Activated CD8-positive, alpha-beta T cell treated with anti-CD3 and anti-CD28 coated beads for 36 hours (primary cell): ENCODE data around the gene HARBI1. TPM values are rescaled to one million over a fixed set of nuclear protein-coding genes. Genes with fewer than 3 reads are reported as not detected.

Experiments
- ATAC-seq: fragments of 200-7000 bp; cut with Tn5 transposase; one replicate; pipeline ENCODE4 v1.10.0; 2021; ENCODE audit warnings: mild to moderate bottlenecking, moderate library complexity
- CTCF ChIA-PET: fragments of 350-600 bp; sonication (Branson Sonifier 250); formaldehyde crosslinking; loops from one replicate; lab custom pipeline; 2021; ENCODE audit warnings: antibody characterized with exemption; lab: Charles Lee
- POLR2A ChIA-PET: fragments of 350-600 bp; sonication (Branson Sonifier 250); formaldehyde crosslinking; loops from one replicate; lab custom pipeline; 2021; ENCODE audit warnings: antibody characterized with exemption; lab: Charles Lee
- DNase-seq: peaks from one replicate; pipeline ENCODE4 v3.0.0-alpha.2; 2020
- H3K27ac Mint-ChIP-seq: one replicate; pipeline ENCODE4 v1.8.0; 2021; ENCODE audit warnings: mild to moderate bottlenecking, mixed read lengths
- H3K27me3 Mint-ChIP-seq: one replicate; pipeline ENCODE4 v1.8.0; 2021; ENCODE audit warnings: mixed read lengths
- H3K36me3 Mint-ChIP-seq: one replicate; pipeline ENCODE4 v1.8.0; 2021; ENCODE audit warnings: low read depth, mixed read lengths
- H3K4me1 Mint-ChIP-seq: one replicate; pipeline ENCODE4 v1.8.0; 2021; ENCODE audit warnings: low read depth, mixed read lengths
- H3K4me3 Mint-ChIP-seq: one replicate; pipeline ENCODE4 v1.8.0; 2021; ENCODE audit warnings: mild to moderate bottlenecking, moderate library complexity, mixed read lengths
- H3K9me3 Mint-ChIP-seq: one replicate; pipeline ENCODE4 v1.8.0; 2021; ENCODE audit warnings: mixed read lengths
- intact Hi-C: fragments of 100-400 bp; cut with micrococcal nuclease; formaldehyde crosslinking; loops from one replicate; pipeline ENCODE4 v1.10.0; 2022
- total RNA-seq, 2 experiments: library from RNA; stranded (reverse); gene quantifications; one replicate each; pipeline ENCODE4 v1.2.3, GENCODE V29; 2021
- TF ChIP-seq, protein P1 (sequence below): fragments of 200-600 bp; IDR thresholded peaks from one replicate; pipeline ENCODE4 v1.8.0; 2022; ENCODE audit warnings: antibody characterized with exemption, mild to moderate bottlenecking

The HARBI1 gene
- total RNA-seq, 2 experiments from 2014 or later = 3.1 to 3.3 TPM

DNA sequence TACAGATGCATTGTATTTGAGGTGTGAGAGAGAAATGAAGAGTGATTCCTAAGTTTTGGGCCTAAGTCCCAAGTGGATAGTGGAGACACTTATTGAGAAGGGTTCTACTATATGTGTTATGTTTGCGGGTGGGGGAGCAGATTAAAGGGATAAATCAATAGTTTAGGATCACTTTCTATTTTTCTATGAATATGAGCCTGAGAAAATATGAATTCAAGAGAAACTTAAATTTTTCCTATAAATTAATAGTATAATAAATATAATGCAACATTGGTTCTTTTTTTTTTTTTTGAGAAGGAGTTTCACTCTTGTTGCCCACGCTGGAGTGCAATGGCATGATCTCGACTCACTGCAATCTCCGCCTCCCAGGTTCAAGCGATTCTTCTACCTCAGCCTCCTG, 54.5 kb downstream of the HARBI1 start:
- ATAC-seq = no peak
- POLR2A ChIA-PET = no interaction called here

GRCh38 chr11:46560300-46560991, 56.6 kb downstream of the HARBI1 start:
- peak overlapping the region; percentile 76 for H3K4me3 Mint-ChIP-seq
- TF ChIP-seq, protein P1, sequence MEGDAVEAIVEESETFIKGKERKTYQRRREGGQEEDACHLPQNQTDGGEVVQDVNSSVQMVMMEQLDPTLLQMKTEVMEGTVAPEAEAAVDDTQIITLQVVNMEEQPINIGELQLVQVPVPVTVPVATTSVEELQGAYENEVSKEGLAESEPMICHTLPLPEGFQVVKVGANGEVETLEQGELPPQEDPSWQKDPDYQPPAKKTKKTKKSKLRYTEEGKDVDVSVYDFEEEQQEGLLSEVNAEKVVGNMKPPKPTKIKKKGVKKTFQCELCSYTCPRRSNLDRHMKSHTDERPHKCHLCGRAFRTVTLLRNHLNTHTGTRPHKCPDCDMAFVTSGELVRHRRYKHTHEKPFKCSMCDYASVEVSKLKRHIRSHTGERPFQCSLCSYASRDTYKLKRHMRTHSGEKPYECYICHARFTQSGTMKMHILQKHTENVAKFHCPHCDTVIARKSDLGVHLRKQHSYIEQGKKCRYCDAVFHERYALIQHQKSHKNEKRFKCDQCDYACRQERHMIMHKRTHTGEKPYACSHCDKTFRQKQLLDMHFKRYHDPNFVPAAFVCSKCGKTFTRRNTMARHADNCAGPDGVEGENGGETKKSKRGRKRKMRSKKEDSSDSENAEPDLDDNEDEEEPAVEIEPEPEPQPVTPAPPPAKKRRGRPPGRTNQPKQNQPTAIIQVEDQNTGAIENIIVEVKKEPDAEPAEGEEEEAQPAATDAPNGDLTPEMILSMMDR = no peak
- peak overlapping the region; percentile 90 for H3K27ac Mint-ChIP-seq
- intact Hi-C loops = no loop called here
- ChIA-PET POLR2A (interaction anchor here (1.2 to 1.3 kb wide), 3 partner anchors 11 to 33 kb away, joined by 3 read pairs; partner anchors contain the start of gene AMBRA1), CTCF (interaction anchor here (0.8 to 2.5 kb wide), 7 partner anchors 12 to 317 kb away, joined by 3 to 12 read pairs (median 3); partner anchors contain the start of genes ATG13, DGKZ and HARBI1)
- DNase-seq = peak; percentile 43
- peaks cover 62% of the 10 kb centered on the region for H3K4me1 Mint-ChIP-seq
- ATAC-seq = peak; percentile 45
- no peaks in the 10 kb centered on the region for H3K9me3 Mint-ChIP-seq
- H3K36me3 Mint-ChIP-seq = peaks cover 1% of the 10 kb centered on the region
- H3K27me3 Mint-ChIP-seq = no peaks in the 10 kb centered on the region

More for the DNA sequence above, 54.5 kb downstream of the HARBI1 start:
- DNase-seq = no peak
- peaks cover 52% of the 10 kb centered on the region for H3K4me1 Mint-ChIP-seq
- no peaks in the 10 kb centered on the region for H3K9me3 Mint-ChIP-seq
- TF ChIP-seq, protein P1 = no peak
- H3K36me3 Mint-ChIP-seq = no peaks in the 10 kb centered on the region
- no peak overlapping the region for H3K4me3 Mint-ChIP-seq
- intact Hi-C loops = no loop called here
- H3K27me3 Mint-ChIP-seq = no peaks in the 10 kb centered on the region
- CTCF ChIA-PET = no interaction called here
- peak overlapping the region; percentile 9 for H3K27ac Mint-ChIP-seq

DNA sequence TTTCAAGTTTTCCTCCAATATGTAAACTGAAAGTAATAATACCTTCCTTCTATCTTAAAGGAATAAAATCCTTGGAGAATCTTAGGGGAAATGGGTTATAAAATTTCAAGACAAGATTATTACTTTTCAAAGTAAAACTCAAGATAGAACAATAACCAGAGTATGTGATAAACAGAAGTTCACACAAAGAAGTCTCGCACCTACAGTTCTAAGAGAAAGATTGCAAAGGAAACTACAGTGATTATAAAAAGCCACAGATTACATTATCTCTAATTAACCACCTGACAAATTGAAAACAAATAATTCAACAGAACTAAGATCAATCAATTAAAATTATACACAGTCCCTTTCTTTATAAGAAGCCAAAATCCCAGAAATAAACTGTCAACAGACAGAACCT, 57.2 kb downstream of the HARBI1 start:
- Mint-ChIP-seq H3K27ac (peak overlapping the region; percentile 90), H3K9me3 (no peaks in the 10 kb centered on the region), H3K27me3 (no peaks in the 10 kb centered on the region), H3K36me3 (peaks cover 1% of the 10 kb centered on the region), H3K4me1 (peaks cover 68% of the 10 kb centered on the region), H3K4me3 (peak overlapping the region; percentile 76)
- CTCF ChIA-PET = interaction anchor here (0.9 to 2.5 kb wide), 5 partner anchors 12 to 212 kb away, joined by 3 to 12 read pairs (median 4); partner anchors contain the start of genes ATG13, DGKZ and HARBI1
- ATAC-seq (no peak), DNase-seq (no peak)
- POLR2A ChIA-PET = interaction anchor here (1.2 to 1.3 kb wide), 3 partner anchors 10 to 34 kb away, joined by 3 read pairs; partner anchors contain the start of gene AMBRA1
- intact Hi-C loops = no loop called here
- TF ChIP-seq, protein P1 = no peak

DNA sequence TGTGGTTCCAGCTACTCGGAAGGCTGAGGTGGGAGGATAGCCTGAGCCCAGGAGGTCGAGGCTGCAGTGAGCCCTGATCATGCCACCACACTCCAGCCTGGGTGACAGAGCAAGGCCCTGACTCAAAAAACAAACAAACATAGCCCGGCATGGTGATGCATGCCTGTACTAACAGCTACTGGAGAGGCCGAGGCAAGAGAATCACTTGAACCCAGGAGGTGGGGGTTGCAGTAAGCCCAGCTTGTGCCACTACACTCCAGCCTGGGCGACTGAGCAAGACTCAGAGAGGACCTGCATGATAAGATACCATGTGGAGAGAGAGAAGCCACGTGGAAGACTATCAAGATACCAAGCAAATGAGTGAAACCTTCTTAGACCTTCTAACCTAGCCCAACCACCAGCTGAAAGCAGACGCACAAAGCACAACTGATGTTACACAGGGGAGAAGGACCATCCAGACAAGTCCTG, 59.3 kb downstream of the HARBI1 start:
- H3K27me3 Mint-ChIP-seq = no peaks in the 10 kb centered on the region
- ATAC-seq = no peak
- DNase-seq = no peak
- H3K4me3 Mint-ChIP-seq = no peak overlapping the region
- no peaks in the 10 kb centered on the region for H3K9me3 Mint-ChIP-seq
- ChIA-PET CTCF (interaction anchor here (0.8 kb wide), 1 partner anchor 9 kb away, joined by 3 read pairs; no protein-coding TSS in a partner anchor), POLR2A (no interaction called here)
- peaks cover 1% of the 10 kb centered on the region for H3K36me3 Mint-ChIP-seq
- TF ChIP-seq, protein P1 = no peak
- peaks cover 66% of the 10 kb centered on the region for H3K4me1 Mint-ChIP-seq
- H3K27ac Mint-ChIP-seq = no peak overlapping the region
- intact Hi-C loops = no loop called here
